Measurements from ENCODE around the gene CAPN5. TPM values are rescaled to one million over a fixed set of nuclear protein-coding genes. Genes with fewer than 3 reads are reported as not detected.

The CAPN5 gene
- total RNA-seq, 1 donor from 2014 or later, result 6.5 TPM

- Histone ChIP-seq H3K4me1 (peaks cover 8% of the 10 kb centered on the region), H3K27me3 (no peaks in the 10 kb centered on the region), H3K4me3 (peak overlapping the region; percentile 74), H3K36me3 (no peaks in the 10 kb centered on the region), H3K9me3 (no peaks in the 10 kb centered on the region), H3K27ac (peak overlapping the region; percentile 84)
- ATAC-seq, result peak; percentile 12
- intact Hi-C loops (cut with DNase I), result no loop called here
- peak; percentile 72 for DNase-seq
- TF ChIP-seq CTCF (IDR thresholded peaks at IDR 0.05), result no peak
Observed at GRCh38 chr11:77065878-77066228, 918 bp upstream of the CAPN5 start.

GRCh38 chr11:77067861-77068443, 1.2 kb downstream of the CAPN5 start:
- Histone ChIP-seq H3K36me3 (no peaks in the 10 kb centered on the region), H3K4me3 (no peak overlapping the region), H3K27me3 (no peaks in the 10 kb centered on the region), H3K27ac (no peak overlapping the region), H3K9me3 (no peaks in the 10 kb centered on the region), H3K4me1 (peaks cover 22% of the 10 kb centered on the region)
- intact Hi-C loops (cut with DNase I), result no loop called here
- no peak for ATAC-seq
- DNase-seq, result peak; percentile 63
- TF ChIP-seq CTCF (IDR thresholded peaks at IDR 0.05), result no peak

- no peak overlapping the region for H3K4me3 ChIP-seq
Observed at GRCh38 chr11:77068457-77069335, 1.9 kb downstream of the CAPN5 start.

GRCh38 chr11:77069336-77069968, 2.7 kb downstream of the CAPN5 start:
- ATAC-seq (no peak), DNase-seq (peak; percentile 44)
- Histone ChIP-seq H3K9me3 (no peaks in the 10 kb centered on the region), H3K4me3 (no peak overlapping the region), H3K27me3 (no peaks in the 10 kb centered on the region), H3K36me3 (no peaks in the 10 kb centered on the region), H3K4me1 (peaks cover 37% of the 10 kb centered on the region), H3K27ac (no peak overlapping the region)
- intact Hi-C loops (cut with DNase I), result no loop called here
- no peak for TF ChIP-seq CTCF (IDR thresholded peaks at IDR 0.05)

More at GRCh38 chr11:77068457-77069335, 1.9 kb downstream of the CAPN5 start:
- Histone ChIP-seq H3K27me3 (no peaks in the 10 kb centered on the region), H3K27ac (no peak overlapping the region), H3K4me1 (peaks cover 29% of the 10 kb centered on the region), H3K36me3 (no peaks in the 10 kb centered on the region), H3K9me3 (no peaks in the 10 kb centered on the region)
- DNase-seq (peak; percentile 40), ATAC-seq (no peak)
- intact Hi-C loops (cut with DNase I), result no loop called here
- no peak for TF ChIP-seq CTCF (IDR thresholded peaks at IDR 0.05)

GRCh38 chr11:77069969-77070582, 3.3 kb downstream of the CAPN5 start:
- H3K27ac ChIP-seq, result no peak overlapping the region
- H3K4me3 ChIP-seq, result no peak overlapping the region
- ATAC-seq, result no peak
- H3K9me3 ChIP-seq, result no peaks in the 10 kb centered on the region
- H3K36me3 ChIP-seq, result no peaks in the 10 kb centered on the region
- intact Hi-C loops (cut with DNase I), result no loop called here
- peak; percentile 48 for DNase-seq
- TF ChIP-seq CTCF (IDR thresholded peaks at IDR 0.05), result no peak
- no peaks in the 10 kb centered on the region for H3K27me3 ChIP-seq
- H3K4me1 ChIP-seq, result peaks cover 41% of the 10 kb centered on the region
